ENCODE measurements around the gene BAIAP3.

The BAIAP3 gene

GRCh38 chr16:1323296-1324239 is 9.9 kb upstream of the BAIAP3 start:
- DNase-seq (ENCODE audit: low read depth in 1 of 2, low spot score in 1 of 2), result no peak
- no peak overlapping the region for H3K27ac ChIP-seq (replicated peaks)
- TF ChIP-seq GABPA (IDR thresholded peaks at IDR 0.05; ENCODE audit: low read depth), result no peak
- TF ChIP-seq SPI1 (IDR thresholded peaks at IDR 0.05; ENCODE audit: borderline replicate concordance, low read depth), result no peak
- TF ChIP-seq CTCF (IDR thresholded peaks at IDR 0.05; ENCODE audit: insufficient read depth, low read length), result no peak
- no peak for TF ChIP-seq REST (IDR thresholded peaks at IDR 0.05; ENCODE audit: insufficient replicate concordance, low read depth)
- TF ChIP-seq POLR2AphosphoS5 (IDR thresholded peaks at IDR 0.05; ENCODE audit: low read depth), result no peak; the same call in 1 of the 2 replicates
- H3K4me3 ChIP-seq (replicated peaks; ENCODE audit: insufficient read depth, low read length), result no peak overlapping the region
- H3K27me3 ChIP-seq (ENCODE audit: insufficient read depth, poor library complexity, severe bottlenecking), result no peaks in the 10 kb centered on the region

GRCh38 chr16:1324286-1324826 is 9.1 kb upstream of the BAIAP3 start:
- no peak overlapping the region for H3K27ac ChIP-seq (replicated peaks)
- TF ChIP-seq POLR2AphosphoS5 (IDR thresholded peaks at IDR 0.05; ENCODE audit: low read depth), result no peak; the same call in 1 of the 2 replicates
- TF ChIP-seq GABPA (IDR thresholded peaks at IDR 0.05; ENCODE audit: low read depth), result no peak
- no peak for TF ChIP-seq REST (IDR thresholded peaks at IDR 0.05; ENCODE audit: insufficient replicate concordance, low read depth)
- no peak for TF ChIP-seq SPI1 (IDR thresholded peaks at IDR 0.05; ENCODE audit: borderline replicate concordance, low read depth)
- H3K4me3 ChIP-seq (replicated peaks; ENCODE audit: insufficient read depth, low read length), result no peak overlapping the region
- no peaks in the 10 kb centered on the region for H3K27me3 ChIP-seq (ENCODE audit: insufficient read depth, poor library complexity, severe bottlenecking)
- no peak for DNase-seq (ENCODE audit: low read depth in 1 of 2, low spot score in 1 of 2)

- no peak overlapping the region for H3K27ac ChIP-seq (replicated peaks)
Measured at GRCh38 chr16:1325261-1325660, 8.2 kb upstream of the BAIAP3 start.

More at GRCh38 chr16:1325261-1325660, 8.2 kb upstream of the BAIAP3 start:
- H3K4me3 ChIP-seq (replicated peaks; ENCODE audit: insufficient read depth, low read length), result no peak overlapping the region
- no peak for DNase-seq (ENCODE audit: low read depth in 1 of 2, low spot score in 1 of 2)
- H3K27me3 ChIP-seq (ENCODE audit: insufficient read depth, poor library complexity, severe bottlenecking), result no peaks in the 10 kb centered on the region
- TF ChIP-seq GABPA (IDR thresholded peaks at IDR 0.05; ENCODE audit: low read depth) (no peak), SPI1 (IDR thresholded peaks at IDR 0.05; ENCODE audit: borderline replicate concordance, low read depth) (no peak), CTCF (IDR thresholded peaks at IDR 0.05; ENCODE audit: insufficient read depth, low read length) (no peak), POLR2AphosphoS5 (IDR thresholded peaks at IDR 0.05; ENCODE audit: low read depth) (no peak), REST (IDR thresholded peaks at IDR 0.05; ENCODE audit: insufficient replicate concordance, low read depth) (no peak)

All from HL-60 (cell line).